Erythroblast (primary cell): ENCODE data around the gene DOCK8.

Experiments
- GATA1 ChIP-seq: IDR thresholded peaks from 2 replicates; pipeline ENCODE4 v1.6.1; 2011; ENCODE audit warnings: low read depth, mild to moderate bottlenecking, control low read depth, low read length, moderate library complexity
- POLR2A ChIP-seq: IDR thresholded peaks from 2 replicates; pipeline ENCODE4 v1.6.1; 2011; ENCODE audit warnings: mild to moderate bottlenecking, low read length

DNA sequence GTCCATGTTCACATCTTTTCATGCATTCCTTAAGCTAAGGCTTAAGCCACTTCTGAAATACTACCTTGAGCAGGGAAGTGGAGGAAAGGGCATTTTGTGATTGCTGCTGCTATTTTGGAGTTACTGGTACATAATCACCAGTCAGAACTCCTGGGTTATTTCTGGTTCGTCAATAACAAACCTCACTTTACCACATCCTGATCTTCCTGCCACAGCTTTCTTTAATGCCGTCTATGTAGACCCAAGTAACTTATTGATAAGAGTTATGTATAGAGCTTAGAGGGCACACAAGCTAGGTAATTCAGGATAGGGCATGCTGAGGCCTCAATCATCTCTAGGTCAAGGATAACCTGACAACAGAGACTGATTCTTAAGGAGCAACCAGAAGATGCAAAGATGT lies 120.7 kb downstream of the DOCK8 start:
- TF ChIP-seq POLR2A = no peak
- no peak for TF ChIP-seq GATA1
